Body of pancreas (tissue), 4 donors: ENCODE measurements around the gene GABRB2.

ENCODE experiments used
- CTCF ChIP-seq, 7 experiments: fragments of 450-650 bp in 4 of 7; fragments of 200-600 bp in 3 of 7; sonication (generic) in 3 of 7; IDR thresholded peaks; one replicate each; pipeline ENCODE4 v1.5.1; 2016 to 2019; ENCODE audit warnings: antibody characterized with exemption in 7 of 7
- POLR2A ChIP-seq, 3 donors: fragments of 450-650 bp; IDR thresholded peaks; one replicate each; pipeline ENCODE4 v1.6.1; 2016; ENCODE audit warnings: antibody characterized with exemption in 3 of 3, mild to moderate bottlenecking in 2 of 3

DNA sequence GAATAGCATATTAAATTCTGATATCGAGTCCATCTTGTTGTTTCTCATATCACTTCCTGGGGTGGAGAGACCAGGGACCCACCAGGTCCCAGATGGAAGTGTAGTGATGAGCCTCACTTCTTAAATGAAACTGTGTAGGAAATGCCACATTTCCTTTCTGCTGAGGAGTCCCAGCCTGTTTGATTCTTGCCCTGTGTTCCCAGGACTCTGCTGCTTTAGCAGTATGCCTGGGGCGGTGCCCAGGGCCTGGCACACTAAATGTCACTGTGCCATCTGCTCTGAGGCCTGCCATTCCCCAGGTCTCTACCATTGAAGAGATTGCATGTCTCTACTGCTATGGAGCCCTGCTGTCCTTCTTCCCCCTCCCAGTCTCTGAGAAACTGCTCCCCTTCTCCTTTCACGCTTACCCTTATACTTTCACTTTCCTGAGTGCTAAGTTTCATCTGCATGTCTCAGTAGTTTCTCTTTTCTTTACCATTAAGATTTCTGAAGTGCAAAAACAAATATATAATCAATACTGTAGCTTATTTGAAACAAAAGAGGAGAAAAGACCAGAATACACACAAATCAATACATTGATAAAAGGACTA lies 260.4 kb downstream of the GABRB2 start:
- TF ChIP-seq CTCF (IDR thresholded peaks at IDR 0.05) (no peak), POLR2A (IDR thresholded peaks at IDR 0.05) (no peak)
